ENCODE results near the gene DARS1.

GRCh38 chr2:136021406-136021805, 36.0 kb upstream of the DARS1 start:
- no peak for TF ChIP-seq CTCF (IDR thresholded peaks at IDR 0.05; ENCODE audit: low read length)
- TF ChIP-seq EZH2 (IDR thresholded peaks at IDR 0.05; ENCODE audit: borderline replicate concordance, low read length) = no peak
